Measurements from ENCODE around the gene MCTS1.
"Not testable (repeated sequence)": the region's sequence is repeated elsewhere in the genome, so short reads cannot be mapped to it uniquely, and the experiment has no call there.

Gene MCTS1

DNA sequence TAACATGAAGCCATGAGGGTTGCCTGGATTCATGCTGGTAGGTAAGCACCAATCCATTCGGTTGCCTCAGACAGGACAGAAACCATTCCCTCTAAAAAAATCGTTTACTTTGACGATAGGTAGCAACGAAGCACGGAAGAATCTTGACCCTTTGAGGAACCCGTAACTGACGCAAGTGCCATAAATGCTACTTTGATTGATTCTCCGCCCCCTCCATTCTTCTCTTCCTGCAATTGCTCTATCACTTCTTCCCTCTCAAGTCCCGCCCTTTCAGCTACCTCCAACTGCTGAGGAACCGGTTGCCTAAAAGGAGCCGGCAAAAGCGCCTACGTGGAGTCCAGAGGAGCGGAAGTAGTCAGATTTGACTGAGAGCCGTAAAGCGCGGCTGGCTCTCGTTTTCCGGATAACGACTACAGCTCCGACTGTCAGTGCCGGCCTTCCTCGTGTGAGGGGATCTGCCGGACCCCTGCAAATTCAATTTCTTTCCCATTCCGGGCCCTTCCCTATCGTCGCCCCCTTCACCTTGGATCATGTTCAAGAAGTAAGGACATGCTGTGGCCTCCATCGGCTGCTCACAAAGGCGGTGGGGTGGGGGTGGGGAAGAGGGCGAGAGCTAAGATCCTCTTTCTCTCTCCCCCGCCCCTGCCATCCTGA lies at the start of gene MCTS1:
Gene MCTS1 (plus strand): TSS at position 395 of the 654 bp plus-strand sequence. CDS start 136 bp downstream, at position 531.
- peak; percentile 76 for DNase-seq (ENCODE audit: low read depth)

DNA sequence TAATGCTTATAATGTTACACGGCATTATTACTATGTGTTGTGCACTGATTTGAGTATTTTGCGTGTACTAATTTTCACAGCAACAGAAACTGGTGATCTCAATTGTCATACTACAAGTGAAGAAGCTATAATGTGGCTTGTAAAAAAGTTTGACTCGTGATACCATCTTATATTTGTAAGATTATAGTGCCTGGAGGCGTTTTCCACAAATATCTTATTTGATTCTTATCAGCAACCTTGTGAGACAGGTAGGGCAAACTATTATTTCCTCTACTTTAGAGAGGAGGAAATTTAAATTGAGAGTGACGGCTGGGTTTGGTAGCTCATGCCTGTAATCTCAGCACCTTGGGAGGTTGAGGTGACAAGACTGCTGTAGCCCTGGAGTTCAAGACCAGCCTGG lies 47.6 kb upstream of the MCTS1 start:
- DNase-seq (ENCODE audit: low read depth): no peak

- DNase-seq (ENCODE audit: low read depth): no peak
Observed at GRCh38 chrX:120559804-120560203, 44.1 kb upstream of the MCTS1 start.

- peak; percentile 34 for DNase-seq (ENCODE audit: low read depth)
Observed at GRCh38 chrX:120560405-120560841, 43.5 kb upstream of the MCTS1 start.

- peak; percentile 70 for DNase-seq (ENCODE audit: low read depth)
Observed at GRCh38 chrX:120560842-120561633, 42.9 kb upstream of the MCTS1 start, which contains the start of gene CUL4B. TSS of gene CUL4B (minus strand) at chrX:120560962. CDS start at chrX:120560638, 324 bp downstream.

DNA sequence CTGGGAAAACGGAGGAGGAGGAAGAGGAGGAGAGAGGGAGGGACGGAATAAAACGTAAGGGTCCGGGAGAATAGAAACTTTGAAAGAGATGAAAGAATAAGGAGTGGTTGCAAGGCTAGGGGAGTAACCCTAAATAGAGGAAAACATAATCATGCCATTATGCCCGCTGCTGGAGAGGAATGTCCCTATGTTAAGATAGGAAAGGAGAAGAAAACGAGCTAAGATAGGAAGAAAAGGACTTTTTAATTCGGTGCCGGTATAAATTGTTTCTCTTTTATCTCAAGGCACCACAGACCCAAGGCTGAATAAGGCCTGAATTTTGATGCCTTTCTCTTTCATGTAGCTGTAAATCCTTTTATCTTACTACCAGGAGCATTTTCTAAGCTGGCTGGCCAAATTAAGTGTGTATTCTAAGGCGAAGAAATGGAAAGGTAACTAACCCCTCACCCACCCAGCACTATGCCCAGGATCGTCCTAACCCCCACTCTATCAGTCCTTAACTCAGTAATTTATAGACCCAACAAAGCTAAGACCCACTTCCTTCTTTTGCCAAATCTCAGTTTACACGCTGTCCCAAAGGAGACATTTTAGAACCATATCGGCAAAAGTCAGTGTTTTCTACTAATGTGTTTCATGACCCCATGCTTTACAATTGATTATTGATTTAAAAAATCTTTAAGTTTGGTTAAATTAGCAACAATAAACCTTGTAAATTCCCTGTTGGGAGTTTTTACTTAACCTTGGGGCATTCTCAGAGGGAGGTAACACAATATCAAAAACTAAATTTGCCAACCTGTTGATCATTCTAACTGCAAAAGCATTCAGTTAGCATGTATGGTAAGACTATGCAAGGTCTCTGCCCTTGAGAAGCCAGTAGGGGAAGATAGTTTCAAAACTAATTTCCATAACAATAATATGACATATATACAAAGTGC lies 42.0 kb upstream of the MCTS1 start:
- no peak for DNase-seq (ENCODE audit: low read depth)

DNA sequence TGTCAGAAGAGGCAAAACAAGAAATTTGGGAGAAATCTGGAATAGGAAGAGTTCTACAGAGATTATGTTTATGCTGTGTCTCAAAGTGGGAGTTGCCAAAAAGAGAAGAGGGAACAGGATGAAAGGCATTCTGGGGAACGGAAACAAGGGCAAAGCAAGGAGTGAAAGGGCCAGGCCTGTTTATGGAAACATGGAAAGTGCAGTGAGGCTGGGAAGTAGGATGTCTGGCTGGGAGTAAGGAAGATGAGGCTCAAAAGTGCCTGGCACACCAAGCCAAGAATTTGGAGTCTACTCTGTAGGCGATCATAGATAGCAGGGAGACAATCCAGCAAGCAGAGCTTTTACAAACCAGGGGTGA lies 41.4 kb upstream of the MCTS1 start:
- DNase-seq (ENCODE audit: low read depth): no peak

DNA sequence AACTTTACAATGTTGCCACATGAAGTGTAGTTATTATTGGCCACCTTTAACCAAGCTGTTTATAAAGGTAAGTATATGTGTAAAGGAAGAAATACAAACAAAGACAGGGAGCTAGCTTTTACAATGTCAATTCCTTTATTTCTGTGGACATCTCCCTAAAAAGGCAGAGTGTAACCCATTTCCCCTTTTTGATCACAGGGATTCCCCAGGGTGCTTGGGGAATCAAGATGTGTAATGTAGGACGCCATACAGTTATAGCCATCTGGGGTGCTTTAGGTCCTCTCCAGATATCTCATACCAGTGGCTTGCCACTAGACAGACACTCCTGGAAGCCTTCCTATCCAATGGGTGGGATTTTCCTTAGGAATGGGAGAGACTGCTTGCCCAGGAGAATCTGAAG lies 39.0 kb upstream of the MCTS1 start:
- no peak for DNase-seq (ENCODE audit: low read depth)

GRCh38 chrX:120566817-120567216 lies 37.1 kb upstream of the MCTS1 start:
- DNase-seq (ENCODE audit: low read depth): no peak

DNA sequence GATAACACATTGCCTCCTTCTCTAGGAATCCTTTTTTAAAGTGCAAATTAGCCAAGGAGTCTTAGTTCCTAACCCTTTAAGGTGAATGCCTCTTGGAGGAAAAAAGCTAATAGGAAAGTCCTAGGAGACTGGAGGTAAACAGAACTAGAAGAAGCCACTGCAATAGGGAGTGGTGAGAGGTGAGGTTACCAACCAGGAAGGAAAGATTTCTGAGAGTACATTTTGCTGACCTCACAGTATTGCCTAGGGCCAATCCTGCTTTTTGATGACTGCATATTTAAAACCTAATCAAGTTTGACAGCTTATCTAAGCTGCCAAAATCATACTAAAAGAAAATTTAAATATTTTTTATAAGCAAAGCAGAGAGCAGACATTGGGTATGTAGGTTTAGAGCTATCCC lies 35.9 kb upstream of the MCTS1 start:
- no peak for DNase-seq (ENCODE audit: low read depth)

DNA sequence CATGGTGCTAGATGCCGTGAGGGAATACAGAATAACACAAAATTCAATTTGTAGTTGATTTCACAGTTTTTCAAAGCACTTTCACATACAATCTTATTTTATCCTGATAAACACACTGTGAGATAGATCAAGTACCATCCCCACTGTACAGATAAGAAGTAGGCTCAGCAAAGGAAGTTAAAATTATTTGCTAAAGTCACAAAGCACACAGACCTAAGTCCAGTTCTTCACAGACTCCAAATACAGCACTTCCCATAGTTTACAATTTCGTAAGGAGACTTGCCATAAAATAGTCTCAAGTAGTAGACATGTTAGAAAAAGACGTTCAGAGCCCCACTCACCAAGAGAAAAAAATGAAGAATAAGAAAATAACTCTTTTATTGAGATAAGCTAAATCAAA lies 35.3 kb upstream of the MCTS1 start:
- no peak for DNase-seq (ENCODE audit: low read depth)

DNA sequence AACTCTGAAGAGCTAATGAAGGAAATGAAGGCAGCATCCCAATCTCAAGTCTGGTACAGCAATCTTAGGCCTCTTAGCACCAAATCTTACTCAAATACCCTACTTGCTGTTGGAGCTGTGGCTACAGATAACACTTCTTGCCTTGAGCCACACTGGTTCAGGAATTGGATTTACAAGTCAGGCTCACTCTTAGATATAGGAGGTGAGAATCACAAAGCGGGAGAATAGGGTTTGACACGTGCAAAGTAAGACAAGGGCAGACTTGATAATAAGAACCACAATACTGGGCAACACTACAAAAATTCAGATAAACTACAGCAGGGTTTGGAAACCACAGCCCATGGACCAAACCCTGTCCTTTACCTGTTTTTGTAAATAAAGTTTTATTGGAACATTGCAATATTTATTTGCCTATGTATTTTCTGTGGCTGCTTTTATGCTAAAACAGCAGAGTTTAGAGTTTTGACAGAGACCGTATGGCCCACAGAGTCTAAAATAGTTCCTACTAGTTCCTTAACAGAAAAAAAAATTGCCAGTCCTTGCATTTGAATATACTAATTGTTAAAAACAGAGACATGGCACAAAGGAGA lies 33.8 kb upstream of the MCTS1 start:
- no peak for DNase-seq (ENCODE audit: low read depth)

GRCh38 chrX:120573806-120574205 lies 30.1 kb upstream of the MCTS1 start:
- not testable (repeated sequence) for DNase-seq (ENCODE audit: low read depth)

GRCh38 chrX:120575379-120576114 lies 28.4 kb upstream of the MCTS1 start:
- DNase-seq (ENCODE audit: low read depth): no peak

DNA sequence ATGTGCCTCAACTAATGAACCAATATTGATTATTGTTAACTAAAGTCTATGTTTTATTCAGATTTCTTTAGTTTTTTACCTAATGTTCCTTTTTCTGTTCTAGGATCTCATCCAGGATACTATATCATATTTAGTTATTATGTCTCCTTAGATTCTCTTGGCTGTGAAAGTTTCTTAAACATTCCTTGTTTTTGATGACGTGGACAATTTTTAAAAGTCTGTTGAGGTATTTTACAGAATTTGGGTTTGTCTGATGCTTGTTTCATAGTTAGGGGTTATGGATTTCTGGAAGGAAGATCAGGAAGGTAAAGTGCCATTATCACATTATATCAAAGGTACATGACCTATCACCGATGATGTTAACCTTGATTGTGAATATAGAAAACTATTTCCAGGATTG lies 18.2 kb upstream of the MCTS1 start:
- no peak for DNase-seq (ENCODE audit: low read depth)

GRCh38 chrX:120604361-120604782 lies 471 bp downstream of the MCTS1 start:
- DNase-seq (ENCODE audit: low read depth): peak; percentile 5

DNA sequence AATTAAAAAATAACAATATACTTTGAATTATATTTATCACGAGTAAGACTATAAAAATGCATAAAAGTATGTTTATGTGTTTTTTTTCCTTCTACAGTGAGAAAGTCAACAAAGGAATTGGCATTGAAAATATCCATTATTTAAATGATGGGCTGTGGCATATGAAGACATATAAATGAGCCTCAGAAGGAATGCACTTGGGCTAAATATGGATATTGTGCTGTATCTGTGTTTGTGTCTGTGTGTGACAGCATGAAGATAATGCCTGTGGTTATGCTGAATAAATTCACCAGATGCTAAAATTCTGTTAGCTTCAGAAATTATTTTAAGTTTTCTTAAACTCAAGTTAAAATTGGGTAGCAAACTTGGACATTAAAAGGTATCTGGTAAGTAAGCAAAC lies 8.2 kb downstream of the MCTS1 start:
- DNase-seq (ENCODE audit: low read depth): no peak

DNA sequence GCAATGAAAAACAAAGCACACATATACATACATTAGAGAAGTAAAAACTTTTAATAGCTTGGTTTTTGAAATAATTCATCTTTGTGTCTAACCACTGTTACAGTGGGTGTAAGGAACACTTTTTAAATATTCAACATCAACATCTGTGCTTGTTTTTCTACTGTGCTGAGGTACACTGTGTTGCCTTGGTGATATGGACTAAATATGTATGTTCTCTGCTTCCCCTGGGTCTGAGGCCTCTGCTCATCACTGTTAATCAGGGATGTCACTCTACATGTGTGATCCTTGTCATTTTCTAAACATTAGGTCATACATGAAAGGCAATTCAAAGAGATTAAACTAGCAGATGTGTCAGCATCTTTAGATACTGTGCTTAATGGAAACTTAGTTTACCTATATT lies 10.9 kb downstream of the MCTS1 start:
- no peak for DNase-seq (ENCODE audit: low read depth)

DNA sequence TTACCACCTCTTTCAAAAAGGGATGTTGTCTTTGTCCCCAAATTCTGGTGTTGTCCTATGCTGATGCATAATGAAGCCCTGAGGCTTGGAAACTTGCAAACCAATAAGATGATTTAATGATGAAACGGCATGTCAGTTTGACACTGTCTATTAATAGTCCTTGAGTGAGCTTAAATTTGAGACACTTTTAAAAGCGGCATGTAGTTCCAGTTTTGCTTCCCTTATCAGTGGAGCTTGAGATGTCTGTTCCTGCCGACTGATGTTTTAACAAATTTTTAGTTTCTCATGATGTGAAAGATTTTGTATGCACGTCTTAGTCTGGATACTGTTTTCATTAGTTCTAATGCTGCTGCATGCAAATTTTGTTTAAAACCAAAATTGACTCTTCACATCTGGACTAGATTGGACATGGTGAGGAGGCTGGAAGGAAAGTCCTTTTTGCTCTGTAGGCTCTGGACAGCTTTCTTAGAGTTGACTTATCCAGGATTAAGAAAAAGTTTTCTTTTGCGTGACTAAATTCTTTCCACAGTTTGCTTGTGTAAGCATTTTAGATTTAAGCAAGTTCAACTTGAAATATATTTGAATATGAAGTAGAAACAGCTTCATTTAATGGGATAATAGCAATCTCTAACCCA lies 14.2 kb downstream of the MCTS1 start:
- DNase-seq (ENCODE audit: low read depth): no peak

GRCh38 chrX:120625371-120625770 lies 21.5 kb downstream of the MCTS1 start:
- no peak for DNase-seq (ENCODE audit: low read depth)
